GM12875 (cell line): ENCODE measurements around the gene PON1.

Source experiments
- H3K4me3 ChIP-seq: one replicate; pipeline ENCODE4 v1.5.1; 2011; ENCODE audit warnings: low read depth, low read length, control low read depth
- TF ChIP-seq, protein P1 (sequence below): IDR thresholded peaks from 2 replicates; pipeline ENCODE4 v1.5.1; 2011; ENCODE audit warnings: low read depth, mild to moderate bottlenecking, control low read depth, inconsistent platforms, low read length, moderate library complexity, borderline replicate concordance; ENCODE audit not compliant: insufficient read depth

Gene PON1

DNA sequence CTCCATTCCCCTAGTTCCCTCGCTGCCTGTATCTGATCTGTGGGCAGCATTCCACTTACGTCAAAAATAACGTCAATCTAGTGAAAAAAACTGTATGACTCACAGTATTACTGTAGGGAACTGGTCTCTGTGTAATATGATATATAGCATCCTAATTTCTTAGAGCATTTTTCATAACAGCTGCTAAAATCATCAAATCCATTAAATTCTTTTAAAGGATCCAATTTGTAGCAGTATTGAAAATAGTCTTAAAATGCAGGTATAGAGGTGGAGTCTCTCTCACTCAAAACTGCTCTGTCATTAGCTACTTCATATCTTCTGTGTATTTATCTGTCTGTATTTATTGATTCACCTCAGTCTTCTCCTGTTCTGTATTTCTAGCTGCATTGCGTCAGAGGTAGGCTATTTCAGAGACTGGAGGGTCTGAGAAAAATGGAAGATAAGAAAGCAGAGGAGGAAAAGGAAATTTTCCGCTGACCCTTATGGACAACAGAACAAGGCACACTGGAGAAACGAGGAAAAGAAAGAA is 59.9 kb downstream of the PON1 start:
- H3K4me3 ChIP-seq, result no peak overlapping the region
- TF ChIP-seq, protein P1, sequence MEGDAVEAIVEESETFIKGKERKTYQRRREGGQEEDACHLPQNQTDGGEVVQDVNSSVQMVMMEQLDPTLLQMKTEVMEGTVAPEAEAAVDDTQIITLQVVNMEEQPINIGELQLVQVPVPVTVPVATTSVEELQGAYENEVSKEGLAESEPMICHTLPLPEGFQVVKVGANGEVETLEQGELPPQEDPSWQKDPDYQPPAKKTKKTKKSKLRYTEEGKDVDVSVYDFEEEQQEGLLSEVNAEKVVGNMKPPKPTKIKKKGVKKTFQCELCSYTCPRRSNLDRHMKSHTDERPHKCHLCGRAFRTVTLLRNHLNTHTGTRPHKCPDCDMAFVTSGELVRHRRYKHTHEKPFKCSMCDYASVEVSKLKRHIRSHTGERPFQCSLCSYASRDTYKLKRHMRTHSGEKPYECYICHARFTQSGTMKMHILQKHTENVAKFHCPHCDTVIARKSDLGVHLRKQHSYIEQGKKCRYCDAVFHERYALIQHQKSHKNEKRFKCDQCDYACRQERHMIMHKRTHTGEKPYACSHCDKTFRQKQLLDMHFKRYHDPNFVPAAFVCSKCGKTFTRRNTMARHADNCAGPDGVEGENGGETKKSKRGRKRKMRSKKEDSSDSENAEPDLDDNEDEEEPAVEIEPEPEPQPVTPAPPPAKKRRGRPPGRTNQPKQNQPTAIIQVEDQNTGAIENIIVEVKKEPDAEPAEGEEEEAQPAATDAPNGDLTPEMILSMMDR, result no peak

DNA sequence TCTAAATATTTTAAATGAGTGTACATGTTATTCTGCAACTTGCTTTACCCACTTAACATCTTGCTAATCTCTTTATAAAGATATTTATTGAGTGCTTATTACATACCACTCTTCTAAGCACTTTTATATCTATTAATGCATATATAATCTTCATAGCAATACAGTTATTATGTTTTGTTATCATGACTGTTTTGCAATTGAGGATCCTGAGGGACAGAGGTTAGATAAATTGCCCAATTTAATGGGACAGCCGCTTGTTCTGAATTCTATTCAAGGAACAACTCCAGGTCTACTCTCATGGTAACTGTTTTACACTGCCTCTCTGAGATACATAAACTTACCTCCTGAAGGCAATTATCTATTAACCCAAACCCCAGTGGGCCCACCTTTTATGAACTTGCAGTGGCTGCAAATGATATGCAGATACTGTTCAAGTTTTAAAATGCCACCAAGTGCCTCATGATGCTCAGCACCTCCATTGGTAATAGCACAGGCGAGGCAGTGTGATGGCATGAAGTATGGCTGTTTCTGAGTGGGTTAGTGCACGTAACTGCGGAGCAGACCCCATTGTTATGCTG is 60.5 kb downstream of the PON1 start:
- TF ChIP-seq, protein P1, result no peak
- no peak overlapping the region for H3K4me3 ChIP-seq

DNA sequence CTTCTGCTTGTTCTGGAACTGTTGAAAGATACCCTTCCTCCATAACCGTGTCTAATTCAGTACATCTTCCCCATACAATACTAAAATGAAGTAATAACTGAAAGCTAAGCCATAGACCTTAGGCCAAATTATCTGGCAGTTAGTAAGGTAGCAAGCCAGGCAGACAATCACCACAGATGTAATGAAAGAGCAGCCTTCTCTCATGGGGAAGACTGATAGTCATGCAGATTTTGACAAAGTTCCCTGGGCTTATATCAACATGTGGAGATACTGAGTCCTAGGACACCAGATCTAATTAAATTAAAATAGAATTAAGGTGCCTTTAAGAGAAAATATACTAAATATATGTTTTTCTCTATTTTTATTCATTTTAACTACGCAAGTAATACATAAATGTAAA is 61.5 kb downstream of the PON1 start:
- no peak overlapping the region for H3K4me3 ChIP-seq

DNA sequence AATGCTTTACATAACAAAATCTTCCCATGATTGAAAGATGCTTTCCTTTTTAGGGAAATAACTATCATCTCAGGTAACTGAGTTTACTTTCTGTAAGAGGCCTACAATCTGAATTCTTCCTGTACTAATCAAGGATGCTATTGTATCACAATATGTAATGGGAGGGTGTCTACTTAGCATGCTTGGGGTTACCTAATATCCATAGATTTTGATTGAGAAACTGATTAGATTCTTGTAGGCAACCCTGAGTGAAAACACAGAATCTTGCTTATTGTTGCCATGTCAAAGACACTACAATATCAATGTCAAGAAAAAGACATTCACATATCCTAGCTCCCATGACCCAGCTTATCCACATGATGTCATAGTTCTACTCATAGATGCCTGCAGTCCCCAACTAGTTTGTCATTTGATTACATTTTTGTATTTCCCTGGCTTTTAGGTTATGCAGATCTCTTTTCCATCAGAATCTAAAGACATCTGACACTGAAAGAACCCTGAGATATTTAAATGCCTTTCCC is 62.4 kb downstream of the PON1 start:
- TF ChIP-seq, protein P1, result no peak
- no peak overlapping the region for H3K4me3 ChIP-seq

More for the DNA sequence above, 61.5 kb downstream of the PON1 start:
- TF ChIP-seq, protein P1, result no peak

DNA sequence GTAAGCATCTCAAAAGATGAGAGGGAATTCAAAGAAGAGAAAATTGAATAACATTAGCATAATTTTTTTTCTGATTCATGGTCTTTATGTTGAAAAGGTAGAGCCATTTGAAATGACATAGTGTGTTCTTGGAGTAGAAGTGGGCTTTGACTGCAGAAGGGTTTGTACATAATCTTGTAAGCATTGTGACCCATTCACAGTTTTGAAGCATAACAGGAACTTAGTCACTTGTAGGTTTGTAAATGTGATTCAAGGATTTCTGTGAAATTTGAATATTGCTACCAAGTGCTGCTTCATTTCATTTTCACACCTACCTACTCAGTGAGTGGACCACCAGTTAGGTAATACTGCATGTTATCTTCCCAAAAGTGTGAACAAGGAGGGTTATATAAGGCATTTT is 68.6 kb downstream of the PON1 start:
- TF ChIP-seq, protein P1, result no peak
- no peak overlapping the region for H3K4me3 ChIP-seq

DNA sequence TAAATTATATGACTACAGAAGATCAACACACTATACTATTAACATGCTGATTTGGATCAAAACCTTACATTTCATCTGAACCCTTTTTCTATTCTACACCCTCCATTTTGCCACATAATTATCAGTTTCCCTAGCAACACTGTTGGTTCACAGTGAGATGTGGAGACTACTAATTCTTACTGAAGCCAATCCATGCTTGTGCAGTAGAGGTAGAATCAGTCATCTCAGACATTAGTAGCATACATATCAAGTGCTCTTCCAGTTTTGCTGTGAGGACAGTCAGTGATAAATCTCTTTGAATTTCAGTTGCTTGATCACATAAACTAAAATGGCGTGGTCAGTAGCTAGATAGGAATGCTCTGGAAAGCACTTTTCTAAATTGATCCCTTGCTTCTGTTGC is 70.3 kb downstream of the PON1 start:
- TF ChIP-seq, protein P1, result no peak
- no peak overlapping the region for H3K4me3 ChIP-seq

DNA sequence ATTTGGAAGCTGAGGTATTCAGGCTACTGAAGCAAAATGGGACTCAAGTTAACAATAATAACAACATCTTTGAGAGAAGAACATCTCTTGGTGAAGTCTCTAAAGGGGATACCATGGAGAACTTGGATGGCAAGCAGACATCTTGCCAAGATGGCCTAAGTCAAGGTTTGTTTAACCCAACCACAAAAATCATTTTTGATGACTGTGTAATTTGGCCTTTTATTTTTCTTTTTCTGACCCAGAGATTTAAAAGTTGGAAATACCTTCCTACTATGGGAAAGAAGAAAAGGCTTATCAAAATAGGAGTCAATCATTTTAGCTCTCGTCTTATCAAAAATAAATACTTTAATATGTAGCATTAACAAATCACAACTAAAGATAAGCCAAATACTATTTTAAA is 72.4 kb downstream of the PON1 start:
- H3K4me3 ChIP-seq, result no peak overlapping the region
- TF ChIP-seq, protein P1, result no peak
